HEK293 (cell line): ENCODE results near the gene PCNA.

Source experiments
- CTCF ChIA-PET: fragments of 350-600 bp; formaldehyde crosslinking; extraction: SDS; loops from one replicate; lab custom pipeline; 2021; ENCODE audit warnings: antibody characterized with exemption; lab: Yijun Ruan, JAX
- POLR2A ChIA-PET: fragments of 300-600 bp; formaldehyde crosslinking; extraction: SDS; loops from one replicate; lab custom pipeline; 2020; ENCODE audit warnings: antibody characterized with exemption, inconsistent platforms; lab: Yijun Ruan, JAX
- H3K27ac ChIP-seq: fragments of 200-500 bp; sonication (Bioruptor generic); 2 replicates; pipeline ENCODE4 v1.5.1; 2014; ENCODE audit warnings: low read depth, low read length, control low read depth, inconsistent platforms; ENCODE audit errors: extremely low read depth
- H3K36me3 ChIP-seq, 2 experiments: fragments of 200-500 bp in 1 of 2; sonication (Bioruptor generic) in 1 of 2; 1 replicate in 1 of 2; 2 replicates in 1 of 2; pipeline ENCODE4 v1.5.1; 2014 to 2017; ENCODE audit warnings: inconsistent platforms in 2 of 2, low read length in 2 of 2; ENCODE audit not compliant: control insufficient read depth in 2 of 2, insufficient read depth in 1 of 2
- H3K4me1 ChIP-seq: fragments of 200-500 bp; sonication (Bioruptor generic); 2 replicates; pipeline ENCODE4 v1.5.1; 2014; ENCODE audit warnings: mild to moderate bottlenecking, low read length, inconsistent platforms; ENCODE audit not compliant: control insufficient read depth, insufficient read depth
- H3K4me3 ChIP-seq: 2 replicates; pipeline ENCODE4 v1.5.1; 2011; ENCODE audit warnings: low read depth, mild to moderate bottlenecking, control low read depth, low read length, moderate library complexity
- H3K9me3 ChIP-seq: fragments of 200-500 bp; sonication (Bioruptor generic); 2 replicates; pipeline ENCODE4 v1.5.1; 2014; ENCODE audit warnings: low read depth, low read length, inconsistent platforms; ENCODE audit not compliant: control insufficient read depth, insufficient read depth
- GLIS1 ChIP-seq: fragments of 450-650 bp; formaldehyde crosslinking; IDR thresholded peaks from 2 replicates; pipeline ENCODE4 v1.5.1; 2016; ENCODE audit warnings: missing biosample characterization, missing genetic modification characterization
- HOXA7 ChIP-seq: sonication (generic); formaldehyde crosslinking; IDR thresholded peaks from 2 replicates; pipeline ENCODE4 v1.8.1; 2022; ENCODE audit warnings: missing genetic modification reagents, borderline replicate concordance
- KLF7 ChIP-seq: fragments of 450-650 bp; formaldehyde crosslinking; IDR thresholded peaks from 2 replicates; pipeline ENCODE4 v1.5.1; 2016; ENCODE audit warnings: missing biosample characterization, missing genetic modification characterization, borderline replicate concordance
- REPIN1 ChIP-seq: fragments of 450-650 bp; formaldehyde crosslinking; IDR thresholded peaks from 2 replicates; pipeline ENCODE4 v1.5.1; 2017; ENCODE audit warnings: missing biosample characterization, missing genetic modification characterization, low read depth
- ZBTB6 ChIP-seq: fragments of 450-650 bp; formaldehyde crosslinking; IDR thresholded peaks from 2 replicates; pipeline ENCODE4 v1.5.1; 2017; ENCODE audit warnings: missing biosample characterization, missing genetic modification characterization
- ZNF391 ChIP-seq: fragments of 450-650 bp; formaldehyde crosslinking; IDR thresholded peaks from 2 replicates; pipeline ENCODE4 v1.5.1; 2016; ENCODE audit warnings: low read depth, missing biosample characterization, missing genetic modification characterization, borderline replicate concordance
- ZNF394 ChIP-seq: fragments of 450-650 bp; formaldehyde crosslinking; IDR thresholded peaks from 2 replicates; pipeline ENCODE4 v1.5.1; 2016; ENCODE audit warnings: missing biosample characterization, missing genetic modification characterization, mild to moderate bottlenecking, moderate library complexity, borderline replicate concordance
- ZNF404 ChIP-seq: fragments of 450-650 bp; formaldehyde crosslinking; IDR thresholded peaks from 2 replicates; pipeline ENCODE4 v1.5.1; 2017; ENCODE audit warnings: missing biosample characterization, missing genetic modification characterization
- ZNF449 ChIP-seq: fragments of 450-650 bp; formaldehyde crosslinking; IDR thresholded peaks from 2 replicates; pipeline ENCODE4 v1.5.1; 2017; ENCODE audit warnings: missing biosample characterization, mild to moderate bottlenecking, missing genetic modification characterization, moderate library complexity
- ZNF501 ChIP-seq: fragments of 450-650 bp; formaldehyde crosslinking; IDR thresholded peaks from 2 replicates; pipeline ENCODE4 v1.5.1; 2016; ENCODE audit warnings: missing biosample characterization, missing genetic modification characterization
- ZNF549 ChIP-seq: fragments of 450-650 bp; IDR thresholded peaks from 2 replicates; pipeline ENCODE4 v1.5.1; 2018; ENCODE audit warnings: missing biosample characterization, missing genetic modification characterization, mild to moderate bottlenecking, inconsistent platforms, moderate library complexity
- ZNF596 ChIP-seq: fragments of 450-650 bp; IDR thresholded peaks from 2 replicates; pipeline ENCODE4 v1.5.0; 2018; ENCODE audit warnings: missing biosample characterization, mild to moderate bottlenecking, missing genetic modification characterization, moderate library complexity
- ZNF76 ChIP-seq: fragments of 450-650 bp; formaldehyde crosslinking; IDR thresholded peaks from 2 replicates; pipeline ENCODE4; 2016; ENCODE audit warnings: low read depth, missing biosample characterization, missing genetic modification characterization, borderline replicate concordance
- ZNF791 ChIP-seq: fragments of 450-650 bp; formaldehyde crosslinking; IDR thresholded peaks from 2 replicates; pipeline ENCODE4 v1.5.1; 2016; ENCODE audit warnings: missing biosample characterization, missing genetic modification characterization
- TF ChIP-seq, protein P1 (sequence below): fragments of 450-650 bp; IDR thresholded peaks from 2 replicates; pipeline ENCODE4 v1.5.1; 2018; ENCODE audit warnings: missing biosample characterization, missing genetic modification characterization
- TF ChIP-seq, protein P2 (sequence below): fragments of 450-650 bp; formaldehyde crosslinking; IDR thresholded peaks from 2 replicates; pipeline ENCODE4 v1.5.1; 2016; ENCODE audit warnings: missing biosample characterization, missing genetic modification characterization
- TF ChIP-seq, protein P3 (sequence below): fragments of 450-650 bp; formaldehyde crosslinking; conservative IDR thresholded peaks from 2 replicates; pipeline ENCODE4 v1.5.1; 2016; ENCODE audit warnings: low read depth, missing biosample characterization, missing genetic modification characterization

PCNA gene

DNA sequence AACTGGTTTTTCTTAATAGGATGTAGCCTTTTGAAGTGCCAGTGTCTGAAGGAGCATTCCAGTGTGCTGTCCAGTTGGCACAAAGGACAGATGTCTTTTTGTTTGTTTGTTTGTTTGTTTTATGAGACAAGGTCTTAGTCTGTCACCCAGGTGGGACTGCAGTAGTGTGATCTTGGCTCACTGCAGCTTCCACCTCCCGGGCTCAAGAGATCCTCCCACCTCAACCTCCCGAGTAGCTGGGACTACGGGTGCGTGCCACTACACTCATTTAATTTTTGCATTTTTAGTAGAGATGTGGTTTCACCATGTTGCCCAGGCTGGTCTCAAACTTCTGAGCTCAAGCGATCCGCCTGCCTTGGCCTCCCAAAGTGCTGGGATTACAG, 34.8 kb upstream of the PCNA start:
- no peaks in the 10 kb centered on the region for H3K9me3 ChIP-seq
- H3K36me3 ChIP-seq = no peaks in the 10 kb centered on the region; a peak in 1 of 3 replicates
- ChIA-PET CTCF (interaction anchor here (0.6 to 2.0 kb wide), 5 partner anchors 10 to 428 kb away, joined by 3 to 9 read pairs (median 4); partner anchors contain the start of gene CDS2), POLR2A (interaction anchor here (1.2 to 1.8 kb wide), 2 partner anchors 15 to 28 kb away, joined by 3 to 9 read pairs; partner anchors contain the start of gene CDS2)
- no peak overlapping the region for H3K4me3 ChIP-seq
- H3K4me1 ChIP-seq = peaks cover 9% of the 10 kb centered on the region; the same call in 1 of the 2 replicates
- no peak overlapping the region for H3K27ac ChIP-seq
- TF ChIP-seq ZNF76 (tag by site-specific recombination) = no peak
- no peak for TF ChIP-seq ZBTB6 (tag by site-specific recombination)
- TF ChIP-seq ZNF791 (tag by site-specific recombination) = no peak
- TF ChIP-seq, protein P1, sequence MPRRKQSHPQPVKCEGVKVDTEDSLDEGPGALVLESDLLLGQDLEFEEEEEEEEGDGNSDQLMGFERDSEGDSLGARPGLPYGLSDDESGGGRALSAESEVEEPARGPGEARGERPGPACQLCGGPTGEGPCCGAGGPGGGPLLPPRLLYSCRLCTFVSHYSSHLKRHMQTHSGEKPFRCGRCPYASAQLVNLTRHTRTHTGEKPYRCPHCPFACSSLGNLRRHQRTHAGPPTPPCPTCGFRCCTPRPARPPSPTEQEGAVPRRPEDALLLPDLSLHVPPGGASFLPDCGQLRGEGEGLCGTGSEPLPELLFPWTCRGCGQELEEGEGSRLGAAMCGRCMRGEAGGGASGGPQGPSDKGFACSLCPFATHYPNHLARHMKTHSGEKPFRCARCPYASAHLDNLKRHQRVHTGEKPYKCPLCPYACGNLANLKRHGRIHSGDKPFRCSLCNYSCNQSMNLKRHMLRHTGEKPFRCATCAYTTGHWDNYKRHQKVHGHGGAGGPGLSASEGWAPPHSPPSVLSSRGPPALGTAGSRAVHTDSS = no peak
- TF ChIP-seq KLF7 (tag by site-specific recombination) = no peak
- TF ChIP-seq REPIN1 (tag by site-specific recombination) = no peak
- TF ChIP-seq ZNF391 = no peak
- no peak for TF ChIP-seq ZNF501 (tag by site-specific recombination)
- no peak for TF ChIP-seq ZNF449
- TF ChIP-seq, protein P2, sequence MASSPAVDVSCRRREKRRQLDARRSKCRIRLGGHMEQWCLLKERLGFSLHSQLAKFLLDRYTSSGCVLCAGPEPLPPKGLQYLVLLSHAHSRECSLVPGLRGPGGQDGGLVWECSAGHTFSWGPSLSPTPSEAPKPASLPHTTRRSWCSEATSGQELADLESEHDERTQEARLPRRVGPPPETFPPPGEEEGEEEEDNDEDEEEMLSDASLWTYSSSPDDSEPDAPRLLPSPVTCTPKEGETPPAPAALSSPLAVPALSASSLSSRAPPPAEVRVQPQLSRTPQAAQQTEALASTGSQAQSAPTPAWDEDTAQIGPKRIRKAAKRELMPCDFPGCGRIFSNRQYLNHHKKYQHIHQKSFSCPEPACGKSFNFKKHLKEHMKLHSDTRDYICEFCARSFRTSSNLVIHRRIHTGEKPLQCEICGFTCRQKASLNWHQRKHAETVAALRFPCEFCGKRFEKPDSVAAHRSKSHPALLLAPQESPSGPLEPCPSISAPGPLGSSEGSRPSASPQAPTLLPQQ (tag by site-specific recombination) = no peak
- TF ChIP-seq ZNF596 (tag by site-specific recombination) = no peak
- TF ChIP-seq ZNF404 (tag by site-specific recombination) = no peak
- no peak for TF ChIP-seq ZNF394
- TF ChIP-seq, protein P3, sequence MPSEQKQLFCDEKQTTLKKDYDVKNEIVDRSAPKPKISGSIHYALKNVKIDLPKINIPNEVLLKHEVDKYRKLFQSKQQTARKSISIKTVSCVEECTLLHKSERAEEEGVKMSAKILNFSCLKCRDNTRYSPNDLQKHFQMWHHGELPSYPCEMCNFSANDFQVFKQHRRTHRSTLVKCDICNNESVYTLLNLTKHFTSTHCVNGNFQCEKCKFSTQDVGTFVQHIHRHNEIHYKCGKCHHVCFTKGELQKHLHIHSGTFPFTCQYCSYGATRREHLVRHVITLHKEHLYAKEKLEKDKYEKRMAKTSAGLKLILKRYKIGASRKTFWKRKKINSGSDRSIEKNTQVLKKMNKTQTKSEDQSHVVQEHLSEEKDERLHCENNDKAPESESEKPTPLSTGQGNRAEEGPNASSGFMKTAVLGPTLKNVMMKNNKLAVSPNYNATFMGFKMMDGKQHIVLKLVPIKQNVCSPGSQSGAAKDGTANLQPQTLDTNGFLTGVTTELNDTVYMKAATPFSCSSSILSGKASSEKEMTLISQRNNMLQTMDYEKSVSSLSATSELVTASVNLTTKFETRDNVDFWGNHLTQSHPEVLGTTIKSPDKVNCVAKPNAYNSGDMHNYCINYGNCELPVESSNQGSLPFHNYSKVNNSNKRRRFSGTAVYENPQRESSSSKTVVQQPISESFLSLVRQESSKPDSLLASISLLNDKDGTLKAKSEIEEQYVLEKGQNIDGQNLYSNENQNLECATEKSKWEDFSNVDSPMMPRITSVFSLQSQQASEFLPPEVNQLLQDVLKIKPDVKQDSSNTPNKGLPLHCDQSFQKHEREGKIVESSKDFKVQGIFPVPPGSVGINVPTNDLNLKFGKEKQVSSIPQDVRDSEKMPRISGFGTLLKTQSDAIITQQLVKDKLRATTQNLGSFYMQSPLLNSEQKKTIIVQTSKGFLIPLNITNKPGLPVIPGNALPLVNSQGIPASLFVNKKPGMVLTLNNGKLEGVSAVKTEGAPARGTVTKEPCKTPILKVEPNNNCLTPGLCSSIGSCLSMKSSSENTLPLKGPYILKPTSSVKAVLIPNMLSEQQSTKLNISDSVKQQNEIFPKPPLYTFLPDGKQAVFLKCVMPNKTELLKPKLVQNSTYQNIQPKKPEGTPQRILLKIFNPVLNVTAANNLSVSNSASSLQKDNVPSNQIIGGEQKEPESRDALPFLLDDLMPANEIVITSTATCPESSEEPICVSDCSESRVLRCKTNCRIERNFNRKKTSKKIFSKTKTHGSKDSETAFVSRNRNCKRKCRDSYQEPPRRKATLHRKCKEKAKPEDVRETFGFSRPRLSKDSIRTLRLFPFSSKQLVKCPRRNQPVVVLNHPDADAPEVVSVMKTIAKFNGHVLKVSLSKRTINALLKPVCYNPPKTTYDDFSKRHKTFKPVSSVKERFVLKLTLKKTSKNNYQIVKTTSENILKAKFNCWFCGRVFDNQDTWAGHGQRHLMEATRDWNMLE = no peak
- TF ChIP-seq ZNF549 (tag by site-specific recombination) = no peak
- no peak for TF ChIP-seq GLIS1 (tag by site-specific recombination)
- no peak for TF ChIP-seq HOXA7 (CRISPR knock-in tag)
- TF ChIP-seq, all 188 proteins: peak for 0
